Trophoblast cell (in vitro differentiated cells and primary cell): ENCODE results near the gene TBCD.

Source experiments
- DNase-seq, 2 donors: peaks; one replicate each; pipeline ENCODE4 v3.0.0-alpha.2; 2016
- H2AFZ ChIP-seq: 2 replicates; pipeline ENCODE4 v1.6.1; 2013; ENCODE audit warnings: low read length, moderate library complexity, mild to moderate bottlenecking; ENCODE audit not compliant: insufficient read depth, poor library complexity
- H2AK5ac ChIP-seq: 2 replicates; pipeline ENCODE4 v1.6.1; 2013; ENCODE audit warnings: mild to moderate bottlenecking, low read length
- H2BK120ac ChIP-seq: 2 replicates; pipeline ENCODE4 v1.6.1; 2013; ENCODE audit warnings: low read length, mild to moderate bottlenecking, moderate library complexity; ENCODE audit not compliant: insufficient read depth, poor library complexity
- H2BK12ac ChIP-seq: 2 replicates; pipeline ENCODE4 v1.6.1; 2013; ENCODE audit warnings: mild to moderate bottlenecking, low read length, moderate library complexity
- H2BK5ac ChIP-seq: 2 replicates; pipeline ENCODE4 v1.6.1; 2013; ENCODE audit warnings: low read length, low read depth, moderate library complexity, mild to moderate bottlenecking; ENCODE audit not compliant: poor library complexity
- H3K14ac ChIP-seq: 2 replicates; pipeline ENCODE4 v1.6.1; 2013; ENCODE audit warnings: mild to moderate bottlenecking, low read length
- H3K18ac ChIP-seq: 2 replicates; pipeline ENCODE4 v1.6.1; 2013; ENCODE audit warnings: mild to moderate bottlenecking, low read length
- H3K23ac ChIP-seq: 2 replicates; pipeline ENCODE4 v1.6.1; 2013; ENCODE audit warnings: low read length
- H3K27ac ChIP-seq: 2 replicates; pipeline ENCODE4 v1.5.1; 2013; ENCODE audit warnings: low read depth, mild to moderate bottlenecking, inconsistent platforms, low read length, moderate library complexity
- H3K27me3 ChIP-seq: 2 replicates; pipeline ENCODE4 v1.6.1; 2013; ENCODE audit warnings: inconsistent platforms, mild to moderate bottlenecking, low read length, moderate library complexity; ENCODE audit not compliant: insufficient read depth
- H3K36me3 ChIP-seq, 2 experiments: 1 replicate in 1 of 2; 2 replicates in 1 of 2; pipeline ENCODE4 v1.6.1; 2013; ENCODE audit warnings: low read length in 2 of 2, mild to moderate bottlenecking in 2 of 2, moderate library complexity in 1 of 2; ENCODE audit not compliant: insufficient read depth in 2 of 2, control insufficient read depth in 1 of 2
- H3K4ac ChIP-seq: 2 replicates; pipeline ENCODE4 v1.6.1; 2013; ENCODE audit warnings: low read depth, mild to moderate bottlenecking, low read length, moderate library complexity
- H3K4me1 ChIP-seq, 2 experiments: 1 replicate in 1 of 2; 2 replicates in 1 of 2; pipeline ENCODE4 v1.6.1; 2013; ENCODE audit warnings: low read length in 2 of 2, mild to moderate bottlenecking in 2 of 2, moderate library complexity in 1 of 2; ENCODE audit not compliant: insufficient read depth in 2 of 2, control insufficient read depth in 1 of 2
- H3K4me2 ChIP-seq: 2 replicates; pipeline ENCODE4 v1.6.1; 2013; ENCODE audit warnings: inconsistent platforms, mild to moderate bottlenecking, low read length, moderate library complexity
- H3K4me3 ChIP-seq: 2 replicates; pipeline ENCODE4 v1.5.1; 2013; ENCODE audit warnings: mild to moderate bottlenecking, low read depth, low read length, inconsistent platforms
- H3K79me1 ChIP-seq: one replicate; pipeline ENCODE4 v1.6.1; 2013; ENCODE audit warnings: low read length
- H3K79me2 ChIP-seq: 2 replicates; pipeline ENCODE4 v1.6.1; 2013; ENCODE audit warnings: low read length, mild to moderate bottlenecking; ENCODE audit not compliant: control insufficient read depth, insufficient read depth, poor library complexity
- H3K9ac ChIP-seq: 2 replicates; pipeline ENCODE4 v1.6.1; 2013; ENCODE audit warnings: mild to moderate bottlenecking, low read length
- H3K9me3 ChIP-seq: 2 replicates; pipeline ENCODE4 v1.6.1; 2013; ENCODE audit warnings: low read depth, mild to moderate bottlenecking, control low read depth, inconsistent platforms, low read length; ENCODE audit not compliant: insufficient read depth
- H4K12ac ChIP-seq: 2 replicates; pipeline ENCODE4 v1.6.1; 2013; ENCODE audit warnings: low read depth, mild to moderate bottlenecking, low read length, moderate library complexity
- H4K8ac ChIP-seq: 2 replicates; pipeline ENCODE4 v1.6.1; 2013; ENCODE audit warnings: low read depth, mild to moderate bottlenecking, low read length, moderate library complexity
- H4K91ac ChIP-seq: one replicate; pipeline ENCODE4 v1.6.1; 2013; ENCODE audit warnings: low read depth, mild to moderate bottlenecking, low read length, moderate library complexity
- WGBS: extraction: QIAGEN DNeasy Blood & Tissue Kit; methylation state at CpG from one replicate; pipeline ENCODE4 v1.1.7; 2013; ENCODE audit warnings: missing lambda C conversion rate; ENCODE audit not compliant: insufficient read length, insufficient coverage; ENCODE audit errors: extremely low coverage; 5-methylcytosine and 5-hydroxymethylcytosine counted together

Gene TBCD

GRCh38 chr17:82865774-82866395 lies 114.0 kb downstream of the TBCD start:
- peak overlapping the region; percentile 71 for H3K14ac ChIP-seq
- H3K9me3 ChIP-seq = peaks cover 3% of the 10 kb centered on the region
- H4K91ac ChIP-seq = peak overlapping the region; percentile 93
- H4K12ac ChIP-seq = no peak overlapping the region
- H3K4me3 ChIP-seq = no peak overlapping the region
- H3K79me1 ChIP-seq = peaks cover 27% of the 10 kb centered on the region
- H3K79me2 ChIP-seq = peaks cover 6% of the 10 kb centered on the region
- no peak overlapping the region for H2AFZ ChIP-seq
- DNase-seq = no peak
- no peak overlapping the region for H3K27ac ChIP-seq
- no peaks in the 10 kb centered on the region for H3K27me3 ChIP-seq
- H3K4me1 ChIP-seq = peaks cover 47 to 49% of the 10 kb centered on the region in 2 experiments
- H2BK12ac ChIP-seq = peak overlapping the region; percentile 79
- peak overlapping the region; percentile 18 for H2BK5ac ChIP-seq
- peak overlapping the region; percentile 23 for H3K4ac ChIP-seq
- no peak overlapping the region for H4K8ac ChIP-seq
- H3K4me2 ChIP-seq = no peak overlapping the region
- H3K9ac ChIP-seq = no peak overlapping the region
- H3K36me3 ChIP-seq = peaks cover 6 to 7% of the 10 kb centered on the region in 2 experiments
- peak overlapping the region; percentile 65 for H2AK5ac ChIP-seq
- no peak overlapping the region for H3K23ac ChIP-seq
- no peak overlapping the region for H3K18ac ChIP-seq
- peak overlapping the region; percentile 14 for H2BK120ac ChIP-seq
- WGBS = no CpG with 5 or more reads among the region's 9 CpGs

- Histone ChIP-seq H3K23ac (no peak overlapping the region), H2BK12ac (peak overlapping the region; percentile 28), H3K27ac (peak overlapping the region; percentile 52), H3K4me2 (no peak overlapping the region), H2BK5ac (peak overlapping the region; percentile 63), H2AK5ac (peak overlapping the region; percentile 21), H3K27me3 (no peaks in the 10 kb centered on the region), H3K4me3 (no peak overlapping the region), H2BK120ac (peak overlapping the region; percentile 50), H3K9ac (no peak overlapping the region), H3K9me3 (no peaks in the 10 kb centered on the region), H3K18ac (peak overlapping the region; percentile 40), H4K91ac (peak overlapping the region; percentile 93), H4K12ac (no peak overlapping the region), H3K4ac (peak overlapping the region; percentile 35), H3K36me3 (peaks cover 7 to 11% of the 10 kb centered on the region in 2 experiments), H3K4me1 (peaks cover 44 to 46% of the 10 kb centered on the region in 2 experiments), H3K79me2 (peaks cover 5% of the 10 kb centered on the region), H3K14ac (peak overlapping the region; percentile 43), H4K8ac (peak overlapping the region; percentile 42), H3K79me1 (peaks cover 27% of the 10 kb centered on the region), H2AFZ (peak overlapping the region; percentile 8)
- peak in 1 of 2 donors; percentile 50 for DNase-seq
- no CpG with 5 or more reads among the region's 11 CpGs for WGBS
These were observed 114.8 kb downstream of the TBCD start for GRCh38 chr17:82866590-82867191.

GRCh38 chr17:82867763-82868325 lies 116.0 kb downstream of the TBCD start:
- H2BK12ac ChIP-seq = peak overlapping the region; percentile 9
- H3K4me1 ChIP-seq = peaks cover 41 to 42% of the 10 kb centered on the region in 2 experiments
- H3K79me1 ChIP-seq = peaks cover 25% of the 10 kb centered on the region
- H3K9me3 ChIP-seq = no peaks in the 10 kb centered on the region
- no peak overlapping the region for H2BK5ac ChIP-seq
- WGBS = no CpG with 5 or more reads among the region's 18 CpGs
- peak overlapping the region; percentile 1 for H3K4ac ChIP-seq
- no peak overlapping the region for H3K23ac ChIP-seq
- H2AFZ ChIP-seq = no peak overlapping the region
- H3K36me3 ChIP-seq = peaks cover 9 to 13% of the 10 kb centered on the region in 2 experiments
- H2AK5ac ChIP-seq = peak overlapping the region; percentile 25
- H3K9ac ChIP-seq = no peak overlapping the region
- no peak overlapping the region for H2BK120ac ChIP-seq
- no peak overlapping the region for H3K4me2 ChIP-seq
- peak overlapping the region; percentile 20 for H4K91ac ChIP-seq
- H3K27me3 ChIP-seq = no peaks in the 10 kb centered on the region
- H4K12ac ChIP-seq = peak overlapping the region; percentile 2
- H3K18ac ChIP-seq = peak overlapping the region; percentile 26
- no peak overlapping the region for H3K27ac ChIP-seq
- no peak overlapping the region for H4K8ac ChIP-seq
- H3K4me3 ChIP-seq = no peak overlapping the region
- DNase-seq = no peak
- H3K79me2 ChIP-seq = peaks cover 5% of the 10 kb centered on the region
- peak overlapping the region; percentile 62 for H3K14ac ChIP-seq

DNA sequence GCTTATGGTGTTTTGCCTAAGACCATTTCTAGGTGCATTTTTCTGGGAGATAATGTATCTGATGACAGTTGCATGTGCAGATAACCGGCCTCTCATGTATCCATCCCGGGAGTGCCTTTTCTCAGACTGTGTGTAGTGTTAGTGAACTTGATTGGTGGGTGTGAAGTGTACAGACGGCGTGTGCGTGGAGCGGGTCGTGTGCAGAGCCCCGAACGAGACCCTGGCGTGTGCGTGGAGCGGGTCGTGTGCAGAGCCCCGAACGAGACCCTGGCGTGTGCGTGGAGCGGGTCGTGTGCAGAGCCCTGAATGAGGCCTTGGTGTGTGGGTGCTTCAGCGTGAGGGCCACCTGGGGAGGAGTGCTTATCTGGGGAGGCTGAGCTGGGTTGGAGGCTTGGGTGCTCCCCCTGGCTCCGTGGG lies 116.9 kb downstream of the TBCD start:
- H2AFZ ChIP-seq = no peak overlapping the region
- H3K27me3 ChIP-seq = no peaks in the 10 kb centered on the region
- no peak overlapping the region for H3K9ac ChIP-seq
- H3K18ac ChIP-seq = no peak overlapping the region
- H3K4me2 ChIP-seq = no peak overlapping the region
- H4K12ac ChIP-seq = no peak overlapping the region
- H3K23ac ChIP-seq = no peak overlapping the region
- H3K4me3 ChIP-seq = no peak overlapping the region
- peaks cover 2% of the 10 kb centered on the region for H3K79me2 ChIP-seq
- no peak overlapping the region for H3K27ac ChIP-seq
- no peak overlapping the region for H2BK12ac ChIP-seq
- H3K79me1 ChIP-seq = peaks cover 17% of the 10 kb centered on the region
- H3K9me3 ChIP-seq = no peaks in the 10 kb centered on the region
- H2AK5ac ChIP-seq = no peak overlapping the region
- no peak overlapping the region for H4K91ac ChIP-seq
- H3K14ac ChIP-seq = no peak overlapping the region
- no peak overlapping the region for H3K4ac ChIP-seq
- no CpG with 5 or more reads among the region's 21 CpGs for WGBS
- no peak overlapping the region for H2BK5ac ChIP-seq
- H2BK120ac ChIP-seq = no peak overlapping the region
- no peak for DNase-seq
- no peak overlapping the region for H4K8ac ChIP-seq
- peaks cover 32 to 33% of the 10 kb centered on the region in 2 experiments for H3K4me1 ChIP-seq
- H3K36me3 ChIP-seq = peaks cover 11 to 13% of the 10 kb centered on the region in 2 experiments
